Keratinocyte (primary cell): ENCODE measurements around the gene CLDN6. TPM values are rescaled to one million over a fixed set of nuclear protein-coding genes. Genes with fewer than 3 reads are reported as not detected.

Experiments
- DNase-seq: peaks from one replicate; pipeline ENCODE4 v3.0.0-alpha.2; 2011; ENCODE audit warnings: low read depth, missing footprints, low spot score
- FAIRE-seq: peaks from 2 replicates; lab custom pipeline; 2011; peaks lifted over from hg19 to GRCh38; lab: Jason Lieb, UNC
- H2AFZ ChIP-seq: 2 replicates; pipeline ENCODE4 v1.6.0; 2012; ENCODE audit warnings: low read length, control low read depth, inconsistent platforms; ENCODE audit not compliant: control insufficient read depth
- H3K27ac ChIP-seq: 2 replicates; pipeline ENCODE4 v1.5.1; 2011; ENCODE audit warnings: low read length; ENCODE audit not compliant: control insufficient read depth, insufficient read depth
- H3K27me3 ChIP-seq: 3 replicates; pipeline ENCODE4 v1.6.0; 2011; ENCODE audit warnings: low read length; ENCODE audit not compliant: control insufficient read depth, insufficient read depth; ENCODE audit errors: extremely low read depth
- H3K36me3 ChIP-seq, 2 experiments: 2 replicates in 1 of 2; 3 replicates in 1 of 2; pipeline ENCODE4 v1.5.1; 2011; ENCODE audit warnings: low read length in 2 of 2, mild to moderate bottlenecking in 1 of 2; ENCODE audit not compliant: control insufficient read depth in 2 of 2, insufficient read depth in 2 of 2; ENCODE audit errors: extremely low read depth in 1 of 2
- H3K4me1 ChIP-seq: 3 replicates; pipeline ENCODE4 v1.5.1; 2011; ENCODE audit warnings: low read length; ENCODE audit not compliant: control insufficient read depth, insufficient read depth; ENCODE audit errors: extremely low read depth
- H3K4me2 ChIP-seq: 3 replicates; pipeline ENCODE4 v1.6.0; 2011; ENCODE audit warnings: low read depth, low read length; ENCODE audit not compliant: control insufficient read depth, insufficient read depth; ENCODE audit errors: extremely low read depth
- H3K4me3 ChIP-seq, 3 experiments: fragments of 200-600 bp in 1 of 3; sonication (generic) in 1 of 3; 2 replicates in 2 of 3; 3 replicates in 1 of 3; pipeline ENCODE4 v1.5.1; 2011 to 2016; ENCODE audit warnings: low read length in 3 of 3, mild to moderate bottlenecking in 3 of 3, control low read depth in 2 of 3, inconsistent platforms in 1 of 3, low read depth in 1 of 3, mixed read lengths in 1 of 3, mixed run types in 1 of 3, moderate library complexity in 1 of 3; ENCODE audit not compliant: control insufficient read depth in 2 of 3, insufficient read depth in 2 of 3; ENCODE audit errors: extremely low read depth in 1 of 3
- H3K79me2 ChIP-seq: 2 replicates; pipeline ENCODE4 v1.6.0; 2012; ENCODE audit warnings: low read length; ENCODE audit not compliant: control insufficient read depth, insufficient read depth
- H3K9ac ChIP-seq: 3 replicates; pipeline ENCODE4 v1.6.0; 2011; ENCODE audit warnings: low read length; ENCODE audit not compliant: control insufficient read depth, insufficient read depth; ENCODE audit errors: extremely low read depth
- H3K9me1 ChIP-seq: 3 replicates; pipeline ENCODE4 v1.6.0; 2011; ENCODE audit warnings: low read length; ENCODE audit not compliant: control insufficient read depth, insufficient read depth; ENCODE audit errors: extremely low read depth
- H3K9me3 ChIP-seq: 2 replicates; pipeline ENCODE4 v1.5.1; 2012; ENCODE audit warnings: low read depth, low read length; ENCODE audit not compliant: control insufficient read depth
- H4K20me1 ChIP-seq: 3 replicates; pipeline ENCODE4 v1.6.0; 2011; ENCODE audit warnings: low read length; ENCODE audit not compliant: control insufficient read depth, insufficient read depth; ENCODE audit errors: extremely low read depth
- EZH2 ChIP-seq: IDR thresholded peaks from one replicate; pipeline ENCODE4 v1.6.1; 2012; ENCODE audit warnings: inconsistent platforms, mild to moderate bottlenecking, low read length, moderate library complexity
- dilution Hi-C: fragments of 300-500 bp; cut with MboI; formaldehyde crosslinking; loops from one replicate; pipeline ENCODE4 v1.7.0; 2020; ENCODE audit warnings: low sequenced_read_pairs; ENCODE audit not compliant: extremely low pct_ligation_motif_present
- polyA plus RNA-seq, 5 experiments: library from polyadenylated mRNA; depleted of rRNA in 3 of 5; stranded (reverse) in 3 of 5; stranded (forward) in 1 of 5; unstranded in 1 of 5; fragments of >200 nt; gene quantifications; 1 replicate in 1 of 5; 2 replicates in 3 of 5; 3 replicates in 1 of 5; pipeline versions ENCODE4 v1.2.1 to v1.2.3, GENCODE V29; 2011 to 2012; ENCODE audit warnings: missing spikeins in 2 of 5, low read depth in 1 of 5, low replicate concordance in 1 of 5
- TF ChIP-seq, protein P1 (sequence below), 3 experiments: IDR thresholded peaks in 1 of 3; conservative IDR thresholded peaks in 1 of 3; optimal IDR thresholded peaks in 1 of 3; 2 replicates in 2 of 3; 3 replicates in 1 of 3; pipeline versions ENCODE3 to v1.5.1; 2011; ENCODE audit warnings: low read length in 3 of 3, mild to moderate bottlenecking in 3 of 3, moderate library complexity in 2 of 3, control low read depth in 1 of 3, inconsistent platforms in 1 of 3; ENCODE audit not compliant: insufficient read depth in 2 of 3; ENCODE audit errors: extremely low read depth in 1 of 3

The CLDN6 gene
- polyA plus RNA-seq, 1 donor (not counting 4 experiments of a cell fraction or from before 2014, with no cell fraction given) = not detected

GRCh38 chr16:3042376-3042775 lies 24.4 kb upstream of the CLDN6 start:
- dilution Hi-C loops = no loop called here
- FAIRE-seq (no peak), DNase-seq (no peak)
- Histone ChIP-seq H3K4me1 (peaks cover 6% of the 10 kb centered on the region), H3K9ac (no peak overlapping the region), H3K4me2 (no peak overlapping the region), H3K9me1 (no peaks in the 10 kb centered on the region), H4K20me1 (no peaks in the 10 kb centered on the region), H3K9me3 (no peaks in the 10 kb centered on the region), H3K79me2 (no peaks in the 10 kb centered on the region), H3K4me3 (no peak overlapping the region), H3K27me3 (peaks cover 44% of the 10 kb centered on the region), H2AFZ (no peak overlapping the region), H3K36me3 (no peaks in the 10 kb centered on the region), H3K27ac (no peak overlapping the region)
- no peak for TF ChIP-seq EZH2
- TF ChIP-seq, protein P1, sequence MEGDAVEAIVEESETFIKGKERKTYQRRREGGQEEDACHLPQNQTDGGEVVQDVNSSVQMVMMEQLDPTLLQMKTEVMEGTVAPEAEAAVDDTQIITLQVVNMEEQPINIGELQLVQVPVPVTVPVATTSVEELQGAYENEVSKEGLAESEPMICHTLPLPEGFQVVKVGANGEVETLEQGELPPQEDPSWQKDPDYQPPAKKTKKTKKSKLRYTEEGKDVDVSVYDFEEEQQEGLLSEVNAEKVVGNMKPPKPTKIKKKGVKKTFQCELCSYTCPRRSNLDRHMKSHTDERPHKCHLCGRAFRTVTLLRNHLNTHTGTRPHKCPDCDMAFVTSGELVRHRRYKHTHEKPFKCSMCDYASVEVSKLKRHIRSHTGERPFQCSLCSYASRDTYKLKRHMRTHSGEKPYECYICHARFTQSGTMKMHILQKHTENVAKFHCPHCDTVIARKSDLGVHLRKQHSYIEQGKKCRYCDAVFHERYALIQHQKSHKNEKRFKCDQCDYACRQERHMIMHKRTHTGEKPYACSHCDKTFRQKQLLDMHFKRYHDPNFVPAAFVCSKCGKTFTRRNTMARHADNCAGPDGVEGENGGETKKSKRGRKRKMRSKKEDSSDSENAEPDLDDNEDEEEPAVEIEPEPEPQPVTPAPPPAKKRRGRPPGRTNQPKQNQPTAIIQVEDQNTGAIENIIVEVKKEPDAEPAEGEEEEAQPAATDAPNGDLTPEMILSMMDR (optimal IDR thresholded peaks at IDR 0.05 in 1 of 3, IDR thresholded peaks at IDR 0.05 in 1 of 3, conservative IDR thresholded peaks at IDR 0.05 in 1 of 3; ENCODE audit: extremely low read depth in 1 of 3, insufficient read depth in 2 of 3, low read length in 3 of 3) = no peak

DNA sequence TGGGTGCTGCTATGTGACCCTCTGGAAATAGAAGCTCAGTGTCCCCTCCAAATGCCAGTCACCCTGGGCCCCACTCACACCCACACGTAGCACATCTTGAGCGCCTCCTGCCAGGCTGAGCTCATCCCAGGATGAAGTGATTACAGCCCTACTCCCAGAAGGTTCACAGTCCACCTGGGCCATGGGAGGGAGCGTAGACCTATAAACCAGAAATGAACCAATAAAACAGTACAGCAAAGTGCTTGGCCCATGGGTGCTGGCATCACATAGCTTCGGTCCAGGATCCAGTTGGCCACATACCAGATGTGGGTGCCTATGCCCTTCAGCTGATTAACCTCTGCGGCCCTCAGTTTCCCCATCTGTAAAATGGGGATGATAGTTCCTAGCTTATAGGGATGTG lies 20.9 kb upstream of the CLDN6 start:
- peaks cover 37% of the 10 kb centered on the region for H3K27me3 ChIP-seq
- DNase-seq = no peak
- H3K9me3 ChIP-seq = no peaks in the 10 kb centered on the region
- H3K4me2 ChIP-seq = no peak overlapping the region
- TF ChIP-seq EZH2 = no peak
- TF ChIP-seq, protein P1 (optimal IDR thresholded peaks at IDR 0.05 in 1 of 3, IDR thresholded peaks at IDR 0.05 in 1 of 3, conservative IDR thresholded peaks at IDR 0.05 in 1 of 3; ENCODE audit: extremely low read depth in 1 of 3, insufficient read depth in 2 of 3, low read length in 3 of 3) = no peak
- H3K9me1 ChIP-seq = no peaks in the 10 kb centered on the region
- H3K27ac ChIP-seq = no peak overlapping the region
- no peak overlapping the region for H3K9ac ChIP-seq
- H3K4me3 ChIP-seq = no peak overlapping the region
- H4K20me1 ChIP-seq = no peaks in the 10 kb centered on the region
- no peak overlapping the region for H2AFZ ChIP-seq
- H3K4me1 ChIP-seq = peaks cover 6% of the 10 kb centered on the region
- H3K79me2 ChIP-seq = no peaks in the 10 kb centered on the region
- dilution Hi-C loops = no loop called here
- no peaks in the 10 kb centered on the region for H3K36me3 ChIP-seq
- no peak for FAIRE-seq
